HG03460 (cell line): ENCODE results near the gene CDC42BPA.

ENCODE experiments used
- ATAC-seq: cut with Tn5 transposase; IDR thresholded peaks from one replicate; pipeline ENCODE4 v1.9.1; 2021; ENCODE audit not compliant: unreplicated experiment

Gene CDC42BPA

DNA sequence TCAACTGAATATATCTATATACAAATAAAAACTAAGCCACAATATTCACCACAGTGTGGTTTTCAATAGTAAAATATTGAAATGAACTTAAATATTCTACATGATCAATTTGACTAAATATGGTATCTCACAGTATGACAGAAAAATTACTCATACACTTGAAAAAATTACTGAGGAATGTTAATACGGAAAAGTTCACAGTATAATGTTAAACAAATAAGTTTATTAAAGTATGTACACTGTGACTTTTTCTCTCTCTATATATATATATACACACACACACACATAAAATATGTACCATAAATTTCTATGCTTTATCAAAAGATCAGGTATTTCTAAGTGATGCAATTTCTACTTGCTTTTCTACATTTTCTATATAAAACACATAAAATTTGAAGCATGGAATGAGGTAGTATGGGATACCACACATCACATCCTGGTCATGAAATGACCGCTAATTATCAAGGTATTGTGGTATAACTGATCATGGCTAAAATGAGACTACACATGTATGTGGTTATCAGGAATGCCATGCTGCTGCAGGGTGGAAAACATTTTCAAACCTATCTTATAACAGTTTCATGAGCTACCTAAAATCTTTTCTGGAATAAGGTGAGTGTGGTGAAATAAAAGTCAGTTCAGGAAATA is 102.3 kb downstream of the CDC42BPA start:
- no peak for ATAC-seq

DNA sequence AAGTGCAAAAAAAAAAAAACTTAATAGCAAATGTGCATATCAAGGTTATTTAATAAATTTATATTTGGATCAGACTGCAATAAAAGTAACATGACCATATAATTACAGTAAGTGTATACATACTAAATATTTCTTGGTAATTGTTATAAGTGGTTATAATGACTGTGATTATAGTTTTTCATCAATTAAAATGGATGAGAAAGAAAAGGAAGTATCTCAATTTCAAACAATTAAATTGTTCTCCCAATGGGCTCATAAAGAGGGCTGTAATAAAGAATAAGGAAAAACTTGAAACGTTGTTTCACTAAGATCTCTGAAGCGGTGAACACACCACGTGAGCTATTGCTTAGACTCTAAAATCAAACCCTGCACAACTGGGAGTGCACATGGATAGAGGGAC is 104.1 kb downstream of the CDC42BPA start:
- ATAC-seq: no peak

DNA sequence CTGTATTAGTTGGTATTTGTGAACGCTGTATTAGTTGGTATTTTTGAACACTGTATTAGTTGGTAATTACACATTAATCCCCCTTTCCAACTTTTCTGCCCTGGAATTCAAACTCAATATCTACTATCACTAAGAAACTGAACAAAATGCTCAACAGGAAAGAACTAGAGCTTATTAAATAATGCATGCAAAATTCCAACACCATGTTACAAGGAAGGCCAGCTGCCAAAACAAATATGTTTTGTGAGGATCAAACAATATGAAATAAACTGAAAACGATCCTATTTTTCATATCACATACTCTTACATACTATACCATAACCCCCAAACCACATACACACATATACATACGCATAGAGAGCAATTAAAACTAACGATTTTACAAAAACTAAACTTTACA is 104.9 kb downstream of the CDC42BPA start:
- no peak for ATAC-seq

DNA sequence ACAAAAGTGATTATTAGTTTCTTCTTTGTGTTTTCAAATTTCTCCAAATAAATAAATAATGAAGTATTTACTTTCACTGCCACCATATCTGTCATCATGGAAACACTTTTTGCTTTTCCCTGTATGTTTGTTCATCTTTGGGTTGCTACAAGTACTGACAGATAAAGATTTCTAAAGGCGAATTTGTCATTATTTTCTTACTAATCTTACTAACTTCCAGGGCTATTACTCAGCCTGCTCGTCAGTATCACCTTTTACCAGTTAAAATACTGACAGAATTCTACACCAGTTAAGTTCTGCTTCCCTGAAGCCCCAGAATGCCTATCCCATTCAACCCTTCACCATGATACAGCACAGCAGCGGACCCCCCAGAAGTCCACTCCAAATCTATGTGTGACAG is 106.1 kb downstream of the CDC42BPA start:
- ATAC-seq: no peak

DNA sequence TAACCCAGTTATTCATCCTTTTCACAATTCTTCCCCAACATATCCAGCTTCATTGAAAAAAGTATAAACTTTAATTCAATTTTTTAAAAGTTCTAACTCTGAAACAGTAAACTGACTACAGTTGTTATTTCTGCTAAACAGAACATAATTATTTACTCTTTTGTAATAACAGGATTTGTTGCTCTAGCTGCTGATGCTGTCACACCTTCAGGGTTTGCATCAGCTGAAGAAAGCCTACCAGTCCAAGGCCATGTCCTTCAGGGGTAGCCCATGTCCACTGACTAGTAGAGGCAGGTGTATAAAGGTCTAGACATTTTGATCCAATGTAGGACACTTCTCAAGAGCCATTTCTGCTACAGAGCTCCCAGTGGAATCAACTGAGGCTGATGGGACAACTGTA is 107.7 kb downstream of the CDC42BPA start:
- no peak for ATAC-seq

DNA sequence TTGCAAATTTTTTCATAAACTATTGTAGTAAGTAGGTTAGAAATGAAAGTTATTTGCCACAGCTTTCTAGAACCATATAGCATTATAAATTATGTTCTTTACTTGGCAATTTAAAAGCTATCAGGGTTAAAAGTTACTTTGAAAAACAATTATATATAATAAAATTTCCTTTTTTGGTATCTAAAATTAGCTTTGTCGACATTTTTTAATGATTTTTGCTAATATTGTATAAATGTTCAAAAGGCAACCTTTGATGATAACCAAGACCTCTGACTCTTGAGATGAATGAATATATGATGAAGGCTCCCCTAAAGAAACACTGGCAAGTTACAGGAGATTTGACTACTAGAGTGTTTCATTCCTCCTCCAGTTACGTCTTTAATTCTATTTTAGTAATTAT is 121.2 kb downstream of the CDC42BPA start:
- no peak for ATAC-seq

DNA sequence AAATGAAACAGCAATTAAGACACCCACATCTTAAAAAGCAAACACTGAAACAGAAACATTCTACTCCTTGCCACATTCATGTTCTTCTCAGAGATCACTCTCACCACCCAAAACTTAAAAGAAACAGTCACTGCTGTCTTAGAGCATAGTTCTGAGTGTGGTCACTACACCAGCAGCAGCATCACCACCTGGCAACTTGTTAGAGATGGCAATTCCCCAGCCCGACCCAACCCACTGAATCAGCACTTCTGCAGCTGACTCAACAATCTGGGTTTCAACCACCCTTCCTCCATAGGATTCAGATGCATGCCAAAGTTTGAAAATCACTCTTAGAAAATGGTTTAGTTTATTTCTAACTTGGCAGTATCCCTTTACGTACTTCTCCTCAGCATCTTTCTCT is 126.1 kb downstream of the CDC42BPA start:
- peak; percentile 87 for ATAC-seq

DNA sequence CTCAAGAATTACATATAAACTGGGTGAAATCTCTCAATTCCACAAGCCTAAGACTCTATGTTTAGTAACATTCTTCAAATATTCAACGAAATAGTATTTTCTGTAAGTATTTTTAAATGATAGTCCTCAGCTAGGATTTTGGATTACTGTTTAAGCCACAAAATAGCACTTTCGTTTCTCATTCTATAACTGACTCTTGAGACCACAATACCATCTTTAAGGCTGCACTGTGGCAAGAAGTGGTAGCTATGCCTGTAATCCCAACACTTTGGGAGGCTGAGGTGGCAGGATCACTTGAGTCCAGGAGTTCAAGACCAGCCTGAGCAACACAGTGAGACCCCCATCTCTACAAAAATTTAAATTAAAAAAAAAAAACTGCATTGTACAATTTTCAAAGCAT is 126.7 kb downstream of the CDC42BPA start:
- ATAC-seq: peak; percentile 77

DNA sequence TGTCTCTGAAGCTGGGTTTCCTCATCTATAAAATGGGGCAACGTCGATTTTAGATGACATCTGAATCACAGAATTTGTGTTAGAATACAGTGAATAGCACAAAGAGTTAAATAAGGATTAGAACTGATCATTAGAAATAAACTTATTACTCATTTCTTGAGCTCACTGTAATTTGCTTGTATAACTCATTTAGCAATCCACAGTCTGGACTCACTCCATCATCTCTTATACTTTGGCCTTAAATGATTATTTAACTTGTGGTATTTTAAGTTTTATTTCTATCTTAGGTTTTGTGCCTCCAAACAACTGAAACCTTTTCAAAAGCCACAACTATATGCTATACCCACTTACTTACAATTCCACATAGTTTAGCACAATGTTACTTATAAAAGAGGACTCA is 128.0 kb downstream of the CDC42BPA start:
- no peak for ATAC-seq

DNA sequence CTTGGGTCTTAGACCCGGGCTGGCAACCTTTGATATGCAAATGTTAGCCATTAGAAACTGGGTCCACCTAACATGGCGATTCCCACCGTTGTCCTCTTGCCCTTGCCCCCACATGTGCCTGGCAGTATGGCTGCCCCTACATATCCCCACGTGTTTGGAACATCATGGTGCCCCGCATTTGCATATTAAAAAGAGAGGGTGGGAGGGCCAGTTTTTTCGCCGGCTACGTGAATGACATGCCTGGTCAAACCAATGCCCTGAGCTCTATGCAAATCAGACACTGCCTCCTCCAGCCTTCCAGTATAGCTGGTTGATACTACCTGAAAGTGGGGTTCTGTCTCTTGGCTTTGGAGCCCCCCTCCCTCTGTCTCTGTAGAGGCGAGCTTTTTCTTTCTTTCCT is 133.0 kb downstream of the CDC42BPA start:
- no peak for ATAC-seq

DNA sequence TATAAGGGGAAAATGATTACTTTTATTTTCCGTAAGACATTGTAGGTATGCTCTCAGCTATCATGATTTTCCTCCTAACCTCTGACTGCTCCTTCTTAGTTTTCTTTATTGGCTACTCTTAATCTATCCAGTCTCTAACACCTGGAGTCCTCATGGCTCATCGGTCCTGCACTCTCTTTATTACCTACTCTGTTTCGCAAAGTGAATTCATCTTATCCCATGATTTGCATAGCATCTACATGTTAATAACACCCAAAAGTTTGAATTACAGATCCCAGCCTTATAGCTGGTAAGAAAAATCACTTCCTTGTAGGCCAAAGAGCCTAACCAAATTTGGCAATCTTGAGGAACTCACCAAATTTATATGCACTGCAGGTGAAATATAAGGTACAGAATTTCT is 136.3 kb downstream of the CDC42BPA start:
- ATAC-seq: no peak

DNA sequence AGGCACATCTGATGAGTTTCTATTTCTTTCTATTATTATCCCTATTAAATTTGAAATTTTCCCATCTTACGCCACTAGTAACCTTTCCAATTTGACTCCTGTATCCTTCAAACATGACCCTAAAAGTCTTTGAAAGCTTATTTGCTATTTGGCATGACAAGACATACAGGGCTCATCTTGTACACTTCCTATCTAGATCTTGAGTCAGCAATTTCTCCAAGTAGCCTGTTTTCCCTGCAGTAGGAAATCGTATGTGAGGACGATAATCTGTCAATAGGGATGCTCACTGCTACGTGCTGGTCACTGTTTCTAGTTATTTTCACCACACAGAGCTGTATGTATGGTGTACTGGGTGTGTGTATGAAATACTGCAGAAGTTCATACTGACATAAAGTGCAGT is 142.7 kb downstream of the CDC42BPA start:
- ATAC-seq: no peak

DNA sequence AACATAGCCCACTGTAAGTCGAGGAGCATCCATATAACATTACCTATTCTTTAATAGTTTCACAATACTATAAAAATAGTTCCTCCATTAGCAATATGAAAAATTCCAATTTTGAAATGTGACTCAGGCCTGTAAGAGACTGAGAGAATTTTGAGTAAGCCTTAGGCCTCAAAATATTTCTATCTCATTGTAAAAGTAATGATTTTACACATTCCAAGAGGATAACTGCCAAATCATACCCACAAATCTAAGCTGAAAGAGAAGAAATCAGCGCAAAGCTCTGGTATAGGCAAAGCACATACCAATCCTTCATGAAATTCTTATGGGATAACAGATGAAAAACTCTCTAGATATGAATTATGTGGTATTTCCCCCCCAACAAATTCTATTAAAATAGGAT is 144.1 kb downstream of the CDC42BPA start:
- ATAC-seq: no peak

DNA sequence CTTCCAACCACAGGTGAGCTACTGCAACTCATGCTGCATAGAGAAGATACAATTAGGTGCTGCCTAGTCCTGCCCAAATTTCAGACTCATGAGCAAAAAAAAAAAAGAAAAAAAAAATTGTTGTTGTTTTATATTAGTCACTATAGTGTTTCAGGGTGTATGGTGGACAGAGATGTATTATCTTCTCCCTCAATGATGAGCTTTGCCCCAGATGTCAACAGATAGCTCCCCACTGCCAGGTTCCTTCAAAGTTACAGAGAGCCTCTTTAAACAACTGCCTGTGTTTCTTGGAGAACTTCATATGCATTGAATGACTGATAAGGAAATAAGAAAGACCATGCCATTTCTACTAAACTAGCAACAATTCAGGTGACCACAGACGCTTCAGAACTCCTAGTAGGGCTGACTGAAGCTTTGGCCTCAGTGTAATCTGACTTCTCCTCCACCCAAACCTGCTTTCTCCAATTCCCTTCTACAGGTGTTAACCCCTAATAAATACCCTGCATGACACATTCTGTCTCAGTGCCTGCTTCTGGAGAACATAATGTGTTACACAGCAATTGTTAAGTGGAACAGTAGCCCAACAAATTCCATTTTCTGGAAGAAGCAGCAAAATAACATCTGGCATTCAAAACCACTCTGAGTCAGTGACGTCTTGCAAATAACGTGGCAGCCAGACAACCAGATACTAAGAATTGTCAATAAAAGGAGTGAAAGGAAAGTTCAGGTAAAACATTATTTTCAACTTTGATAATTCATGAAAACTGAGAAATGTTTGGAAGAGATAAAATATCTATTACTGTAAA is 147.7 kb downstream of the CDC42BPA start:
- ATAC-seq: no peak

DNA sequence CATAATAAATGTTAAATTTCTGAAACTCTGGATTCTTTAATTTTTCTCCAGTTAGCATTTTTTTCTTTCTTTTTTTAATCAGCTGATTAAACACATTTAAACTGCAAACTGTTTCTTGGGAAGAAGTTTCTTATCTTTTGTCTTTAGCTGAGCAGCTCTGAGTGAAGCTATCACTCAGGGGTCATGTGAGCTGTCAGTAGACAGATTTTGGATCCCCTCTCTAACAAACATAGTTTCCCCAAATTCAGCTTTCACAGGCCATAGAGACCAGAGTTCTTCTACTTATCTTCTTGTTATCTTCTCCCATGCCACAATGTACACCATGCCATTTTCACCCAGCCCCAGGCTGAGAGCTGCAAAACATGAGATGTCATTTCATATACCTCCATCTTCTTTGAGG is 148.9 kb downstream of the CDC42BPA start:
- no peak for ATAC-seq

DNA sequence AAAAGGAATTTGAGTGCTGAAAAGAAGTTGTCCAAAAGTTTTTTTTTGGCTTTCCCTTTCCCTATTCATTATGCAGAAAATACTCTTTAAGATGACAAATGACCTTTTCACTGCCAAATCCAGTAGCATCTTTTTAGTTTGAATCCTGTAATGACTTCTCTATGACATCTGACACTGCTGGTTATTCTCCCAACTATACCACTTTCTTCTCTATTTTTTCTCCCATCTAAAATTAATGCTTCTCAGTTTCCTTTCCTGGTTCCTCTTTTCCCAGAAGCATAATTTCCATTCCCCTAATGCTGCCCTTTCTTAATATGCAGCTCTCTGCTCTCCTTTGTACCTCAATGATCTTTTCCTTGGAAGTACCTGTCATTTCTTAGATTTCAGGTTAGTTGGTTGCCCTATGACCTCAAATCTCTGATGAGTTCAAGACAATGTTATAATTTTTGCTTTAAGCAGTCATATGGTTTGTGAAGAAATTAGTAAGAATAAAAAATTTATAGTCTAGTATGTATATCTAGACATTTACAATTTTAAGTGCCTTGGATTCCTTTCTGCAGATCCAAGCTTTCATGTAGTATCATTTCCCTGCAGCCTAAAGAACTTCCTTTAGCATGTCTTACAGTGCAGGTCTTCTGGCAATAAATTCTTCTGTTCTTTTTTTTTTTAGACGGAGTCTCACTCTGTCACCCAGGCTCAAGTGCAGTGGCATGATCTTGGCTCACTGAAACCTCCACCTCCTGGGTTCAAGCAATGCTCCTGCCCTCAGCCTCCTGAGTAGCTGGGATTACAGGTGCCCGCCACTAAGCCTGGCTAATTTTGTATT is 150.8 kb downstream of the CDC42BPA start:
- ATAC-seq: no peak

DNA sequence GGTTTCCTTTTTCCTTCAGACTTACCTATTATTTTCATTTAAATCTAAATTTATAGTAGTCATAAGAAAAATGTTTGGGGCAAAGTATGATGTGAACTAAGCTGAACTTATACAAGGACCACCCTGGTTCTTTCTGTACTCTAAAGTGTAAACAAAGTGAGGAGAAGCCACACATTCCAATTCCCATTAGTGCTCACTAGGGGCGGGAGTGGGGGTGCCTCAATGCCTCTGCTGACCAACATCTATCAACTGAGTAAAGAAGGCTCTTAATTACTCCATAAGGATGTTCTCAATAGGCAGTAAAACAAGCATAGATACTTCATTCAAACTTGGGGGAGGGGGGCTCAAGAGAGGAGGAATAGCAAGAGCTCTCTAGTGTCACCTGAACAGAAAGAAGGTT is 151.7 kb downstream of the CDC42BPA start:
- no peak for ATAC-seq

DNA sequence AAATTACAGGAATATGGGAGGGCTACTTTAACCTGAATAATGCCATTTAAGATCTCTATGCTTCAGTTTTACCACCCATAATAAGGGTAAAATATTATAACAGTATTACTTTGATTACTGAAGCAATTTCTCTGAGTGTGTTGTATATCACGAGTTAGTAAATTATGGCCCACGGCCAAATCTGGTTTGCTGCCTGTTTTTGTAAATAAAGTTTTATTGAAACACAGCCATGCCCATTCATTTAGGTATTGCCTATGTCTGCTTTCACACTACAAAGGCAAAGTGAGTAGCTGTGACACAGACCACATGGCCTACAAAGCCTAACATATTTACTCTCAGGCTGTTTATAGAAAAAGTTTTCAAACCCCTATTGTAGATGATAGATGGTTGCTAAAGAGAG is 156.8 kb downstream of the CDC42BPA start:
- no peak for ATAC-seq

DNA sequence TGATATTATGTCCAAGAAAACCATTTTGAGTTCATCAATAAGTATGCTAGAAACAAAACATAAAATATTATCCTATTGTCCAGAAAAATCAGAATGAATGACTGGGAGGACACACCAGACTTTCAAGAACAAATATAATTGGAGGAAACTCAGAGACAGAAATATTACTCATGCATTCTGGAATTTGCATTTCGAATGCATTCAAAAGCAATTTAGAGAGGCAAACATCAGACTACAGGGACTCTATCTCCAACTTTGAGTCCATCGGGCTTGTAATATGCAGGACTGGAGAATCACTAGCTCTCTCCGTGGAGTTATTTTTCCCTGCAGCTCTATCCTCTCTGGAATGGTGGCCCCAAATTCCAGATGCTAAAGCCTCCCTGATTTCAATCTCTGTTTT is 161.8 kb downstream of the CDC42BPA start:
- ATAC-seq: no peak

DNA sequence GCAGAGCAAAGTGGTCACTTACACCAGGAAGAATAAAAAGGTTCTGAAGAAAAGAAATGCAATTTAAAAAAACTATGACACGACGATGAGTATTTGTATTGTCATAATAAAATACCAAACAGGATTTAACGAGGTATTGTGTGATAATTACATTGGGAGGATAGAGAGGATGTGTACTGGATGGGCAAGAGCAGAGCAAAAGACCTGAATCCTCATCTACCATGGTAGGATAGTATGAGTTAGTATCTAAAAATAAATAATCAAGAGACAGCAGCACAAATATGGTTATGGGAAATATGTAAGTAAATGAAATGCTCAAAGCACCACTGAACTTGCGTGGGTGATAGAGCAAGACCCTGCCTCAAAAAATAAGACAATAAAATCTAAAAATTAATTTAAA is 162.6 kb downstream of the CDC42BPA start:
- ATAC-seq: no peak

DNA sequence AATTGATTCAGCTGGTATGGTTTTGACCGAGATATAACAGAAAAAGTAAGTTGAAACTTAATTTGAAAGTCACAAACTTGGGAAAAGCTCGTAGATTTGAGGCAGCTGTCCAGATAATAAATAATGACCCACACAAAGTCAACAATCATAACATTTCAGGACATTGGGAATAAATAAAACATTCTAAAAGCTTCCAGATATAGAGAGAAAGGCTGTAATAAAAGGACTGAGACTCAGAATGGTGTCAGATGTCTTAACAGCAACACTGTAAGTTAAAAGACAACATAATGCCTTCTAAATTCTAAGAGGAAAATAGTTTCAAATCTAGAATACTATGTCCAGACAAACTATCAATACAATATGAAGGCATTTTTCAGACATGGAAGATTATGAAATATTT is 163.3 kb downstream of the CDC42BPA start:
- no peak for ATAC-seq

DNA sequence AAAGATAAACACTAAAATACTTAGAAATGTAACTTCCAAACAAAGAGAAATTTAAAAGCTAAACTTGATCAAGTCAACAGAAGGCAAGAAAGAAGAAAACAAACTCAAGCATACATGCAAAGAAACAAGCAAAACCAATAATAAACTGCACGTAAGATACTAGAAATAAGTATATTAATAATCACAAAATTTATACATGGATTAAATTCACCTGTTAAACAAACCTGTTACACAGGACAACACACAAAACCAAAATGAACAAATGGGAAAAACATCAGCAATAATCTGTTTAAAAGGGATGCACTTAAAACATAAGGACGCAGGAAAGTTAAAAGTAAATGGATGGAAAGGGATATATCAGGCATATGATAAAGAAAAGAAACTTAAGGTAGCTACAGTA is 165.8 kb downstream of the CDC42BPA start:
- ATAC-seq: no peak
